Mesodermal cell (in vitro differentiated cells): ENCODE data around the gene KAT14. TPM values are rescaled to one million over a fixed set of nuclear protein-coding genes. Genes with fewer than 3 reads are reported as not detected.
A peak's percentile ranks its signal among the peaks of the same experiment; 100 is the strongest.
"Not testable (repeated sequence)": the region's sequence is repeated elsewhere in the genome, so short reads cannot be mapped to it uniquely, and the experiment has no call there.

Experiments
- H3K27ac ChIP-seq: 2 replicates; pipeline ENCODE4 v1.7.0; 2013; ENCODE audit warnings: mild to moderate bottlenecking, low read depth, low read length, moderate library complexity; ENCODE audit not compliant: severe bottlenecking
- H3K36me3 ChIP-seq: 2 replicates; pipeline ENCODE4 v1.7.1; 2013; ENCODE audit warnings: mild to moderate bottlenecking, low read length, moderate library complexity; ENCODE audit not compliant: control insufficient read depth, insufficient read depth
- H3K4me1 ChIP-seq: one replicate; pipeline ENCODE4 v1.7.1; 2013; ENCODE audit warnings: mild to moderate bottlenecking, low read length; ENCODE audit not compliant: insufficient read depth, control insufficient read depth, poor library complexity, severe bottlenecking
- H3K4me3 ChIP-seq: 2 replicates; pipeline ENCODE4 v1.7.0; 2013; ENCODE audit warnings: low read length, control low read depth, mild to moderate bottlenecking; ENCODE audit not compliant: insufficient read depth, poor library complexity, severe bottlenecking; ENCODE audit errors: extremely low read depth
- H3K9me3 ChIP-seq: 2 replicates; pipeline ENCODE4 v1.7.1; 2013; ENCODE audit warnings: mild to moderate bottlenecking, low read length, moderate library complexity; ENCODE audit not compliant: control insufficient read depth
- WGBS, 2 experiments: methylation state at CpG; one replicate each; pipeline ENCODE4 v1.1.5; 2013; ENCODE audit warnings: missing lambda C conversion rate in 2 of 2; ENCODE audit not compliant: insufficient coverage in 2 of 2; 5-methylcytosine and 5-hydroxymethylcytosine counted together
- polyA plus RNA-seq, 2 experiments: library from polyadenylated mRNA; stranded (reverse); fragments of 50-300 nt; gene quantifications; one replicate each; pipeline ENCODE4 v1.2.3, GENCODE V29; 2013

The KAT14 gene, protein sequence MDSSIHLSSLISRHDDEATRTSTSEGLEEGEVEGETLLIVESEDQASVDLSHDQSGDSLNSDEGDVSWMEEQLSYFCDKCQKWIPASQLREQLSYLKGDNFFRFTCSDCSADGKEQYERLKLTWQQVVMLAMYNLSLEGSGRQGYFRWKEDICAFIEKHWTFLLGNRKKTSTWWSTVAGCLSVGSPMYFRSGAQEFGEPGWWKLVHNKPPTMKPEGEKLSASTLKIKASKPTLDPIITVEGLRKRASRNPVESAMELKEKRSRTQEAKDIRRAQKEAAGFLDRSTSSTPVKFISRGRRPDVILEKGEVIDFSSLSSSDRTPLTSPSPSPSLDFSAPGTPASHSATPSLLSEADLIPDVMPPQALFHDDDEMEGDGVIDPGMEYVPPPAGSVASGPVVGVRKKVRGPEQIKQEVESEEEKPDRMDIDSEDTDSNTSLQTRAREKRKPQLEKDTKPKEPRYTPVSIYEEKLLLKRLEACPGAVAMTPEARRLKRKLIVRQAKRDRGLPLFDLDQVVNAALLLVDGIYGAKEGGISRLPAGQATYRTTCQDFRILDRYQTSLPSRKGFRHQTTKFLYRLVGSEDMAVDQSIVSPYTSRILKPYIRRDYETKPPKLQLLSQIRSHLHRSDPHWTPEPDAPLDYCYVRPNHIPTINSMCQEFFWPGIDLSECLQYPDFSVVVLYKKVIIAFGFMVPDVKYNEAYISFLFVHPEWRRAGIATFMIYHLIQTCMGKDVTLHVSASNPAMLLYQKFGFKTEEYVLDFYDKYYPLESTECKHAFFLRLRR
- 14.9 TPM for polyA plus RNA-seq (2013, experiment 1 of 2)
- 15.7 TPM for polyA plus RNA-seq (2013, experiment 2 of 2)

DNA sequence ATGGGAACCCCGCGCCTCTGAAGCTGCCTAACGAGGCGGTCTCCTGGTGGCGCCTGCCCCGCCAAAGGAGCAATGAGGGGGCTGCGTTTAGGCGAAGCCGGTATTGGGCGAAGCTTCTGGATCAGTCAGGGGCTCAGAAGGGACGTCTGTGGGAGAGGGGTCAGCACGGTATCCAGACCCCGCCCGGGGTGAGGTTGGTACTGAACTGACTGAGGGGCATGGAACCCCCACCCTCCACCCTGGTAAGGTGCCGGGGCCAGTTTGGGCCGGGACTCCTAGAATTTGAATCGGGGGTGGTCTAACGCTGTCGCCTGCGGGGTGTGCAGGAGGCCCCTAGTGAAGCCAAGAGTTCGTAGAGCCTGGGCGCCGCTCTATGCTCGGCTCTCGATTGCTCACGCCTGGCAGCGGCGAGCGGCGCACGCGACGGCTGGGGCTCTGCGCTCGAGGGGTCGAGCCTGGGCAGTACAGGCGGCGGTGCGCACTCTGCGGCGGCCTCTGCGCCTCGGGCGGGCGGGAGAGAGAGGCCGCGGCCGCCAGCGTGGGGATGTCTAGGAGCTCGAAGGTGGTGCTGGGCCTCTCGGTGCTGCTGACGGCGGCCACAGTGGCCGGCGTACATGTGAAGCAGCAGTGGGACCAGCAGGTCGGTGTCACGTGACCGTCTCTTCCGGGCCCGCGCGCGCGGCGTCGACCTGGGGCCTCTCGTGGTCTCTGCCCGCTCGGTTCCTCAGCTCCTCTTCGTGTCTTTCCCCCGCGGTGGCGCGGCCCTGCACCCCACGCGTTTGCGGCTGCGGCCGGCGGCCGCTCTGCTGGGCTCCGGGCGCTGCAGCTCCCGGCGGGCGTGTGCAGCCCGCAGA is at the start of gene KAT14, which contains the start of gene PET117:
Gene KAT14 (plus strand): TSS at position 452 of the 854 bp plus-strand sequence. CDS start 4,798 bp downstream, outside the sequence.
Gene PET117 (plus strand): TSS at position 452 of the 854 bp plus-strand sequence. CDS start 93 bp downstream, at position 545.
- Histone ChIP-seq H3K4me3 (peak within 1 kb of the TSS; percentile 89), H3K9me3 (no peaks in the 10 kb centered on the region), H3K4me1 (no peaks in the 10 kb centered on the region), H3K36me3 (peaks cover 14% of the 10 kb centered on the region), H3K27ac (peak within 1 kb of the TSS; percentile 80)
- WGBS, 2 experiments: 2% methylated on average over 72 to 75 of the region's 87 CpGs

DNA sequence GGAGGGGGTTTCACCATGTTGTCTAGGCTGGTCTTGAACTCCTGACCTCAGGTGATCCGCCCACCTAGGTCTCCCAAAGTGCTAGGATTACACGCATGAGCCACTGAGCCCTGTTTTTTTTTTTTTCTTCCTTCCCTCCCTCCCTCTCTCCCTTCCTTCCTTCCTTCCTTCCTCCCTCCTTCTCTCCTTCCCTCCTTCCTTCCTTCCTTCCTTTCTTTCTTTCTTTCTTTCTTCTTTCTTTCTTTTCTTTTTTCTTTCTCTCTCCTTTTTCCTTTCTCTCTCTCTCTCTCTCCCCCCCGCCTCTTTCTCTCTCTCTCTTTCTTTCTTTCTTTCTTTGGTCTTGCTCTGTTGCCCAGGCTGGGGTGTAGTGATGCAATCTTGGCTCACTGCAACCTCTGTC is 49.4 kb upstream of the KAT14 start:
- not testable (repeated sequence) for H3K4me3 ChIP-seq, H3K9me3 ChIP-seq, H3K36me3 ChIP-seq, H3K27ac ChIP-seq, H3K4me1 ChIP-seq
- 88 to 90% methylated on average over 2 of the region's 3 CpGs for WGBS, 2 experiments

DNA sequence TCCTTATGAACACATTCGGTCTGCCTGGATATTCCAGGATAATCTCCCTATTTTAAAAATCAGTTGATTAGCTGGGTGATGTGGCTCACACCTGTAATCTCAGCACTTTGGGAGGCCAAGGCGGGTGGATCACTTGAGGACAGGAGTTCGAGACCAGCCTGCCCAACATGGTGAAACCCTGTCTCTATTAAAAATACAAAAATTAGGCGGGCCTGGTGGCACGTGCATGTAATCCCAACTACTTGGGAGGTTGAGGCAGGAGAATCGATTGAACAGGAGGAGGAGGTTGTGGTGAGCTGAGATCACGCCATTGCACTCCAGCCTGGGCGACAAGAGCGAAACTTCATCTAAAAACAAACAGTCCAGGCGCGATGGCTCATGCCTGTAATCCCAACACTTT is 48.8 kb upstream of the KAT14 start:
- H3K4me3 ChIP-seq, H3K36me3 ChIP-seq, H3K9me3 ChIP-seq, H3K4me1 ChIP-seq, H3K27ac ChIP-seq: not testable (repeated sequence)
- WGBS, 2 experiments: 87 to 93% methylated on average over 3 to 7 of the region's 11 CpGs

DNA sequence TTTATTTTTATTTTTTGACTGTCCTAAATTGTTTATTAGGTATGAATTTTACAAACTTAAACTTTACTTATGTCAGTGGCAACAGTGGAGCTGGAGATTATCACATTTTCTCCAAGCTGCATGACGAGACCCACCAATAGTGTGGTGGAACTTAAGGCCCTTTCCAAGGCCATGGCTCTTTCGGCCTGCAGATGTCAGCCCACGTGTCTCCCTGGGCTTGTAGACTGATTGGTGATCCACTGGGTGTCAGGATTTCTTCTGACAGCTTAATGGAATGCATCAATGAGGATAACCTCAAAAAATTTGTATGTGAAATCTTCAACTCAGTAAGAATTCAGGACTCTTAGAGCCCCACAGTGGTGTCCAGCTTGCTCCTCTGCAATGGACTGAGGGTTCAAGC is 47.6 kb upstream of the KAT14 start:
- Histone ChIP-seq H3K27ac (no peak overlapping the region), H3K4me3 (no peak overlapping the region), H3K4me1 (no peaks in the 10 kb centered on the region), H3K36me3 (no peaks in the 10 kb centered on the region), H3K9me3 (no peaks in the 10 kb centered on the region)
- 67 to 81% methylated on average over 1 to 3 of the region's 3 CpGs for WGBS, 2 experiments

DNA sequence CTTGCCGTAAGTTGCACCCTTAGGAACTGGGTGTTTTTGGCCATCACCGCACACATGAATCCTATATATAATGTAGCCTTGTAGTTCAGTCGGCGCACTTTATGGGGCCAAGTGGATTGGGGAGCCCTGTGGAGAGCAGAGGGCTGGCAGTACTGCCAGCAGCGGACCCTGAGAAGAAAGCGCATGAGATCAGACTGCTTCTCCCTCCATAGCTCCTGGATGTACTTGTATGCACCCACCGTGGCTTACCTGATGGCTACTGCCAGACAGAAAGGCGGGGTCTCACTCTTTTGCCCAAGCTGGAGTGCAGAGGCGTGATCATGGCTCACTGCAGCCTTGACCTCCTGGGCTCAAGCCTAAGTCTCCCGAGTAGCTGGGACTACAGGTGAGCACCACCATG is 47.2 kb upstream of the KAT14 start:
- 92 to 94% methylated on average over 9 to 10 of the region's 10 CpGs for WGBS, 2 experiments
- Histone ChIP-seq H3K9me3 (no peaks in the 10 kb centered on the region), H3K36me3 (no peaks in the 10 kb centered on the region), H3K27ac (no peak overlapping the region), H3K4me3 (no peak overlapping the region), H3K4me1 (no peaks in the 10 kb centered on the region)

DNA sequence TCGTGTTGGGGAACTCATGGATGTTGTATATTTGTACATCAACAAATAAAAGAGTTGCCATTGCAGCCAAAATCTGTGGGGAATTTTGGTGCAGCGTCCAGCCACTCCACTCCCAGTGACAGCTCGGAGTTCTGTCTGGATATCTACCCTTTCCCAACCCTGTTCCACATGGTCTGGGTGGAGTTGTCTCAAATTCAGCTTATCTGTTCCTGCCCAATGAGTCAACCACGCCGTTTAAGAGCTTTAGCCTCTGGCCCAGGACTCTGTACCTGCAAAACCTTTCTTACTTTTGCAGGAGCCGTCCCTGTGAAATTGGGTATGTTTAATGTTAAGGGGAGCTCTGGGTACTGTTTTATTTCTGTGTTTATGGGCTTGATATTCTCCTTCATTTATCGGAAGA is 46.0 kb upstream of the KAT14 start:
- H3K4me3 ChIP-seq: no peak overlapping the region
- WGBS, 2 experiments: 89 to 100% methylated on average over 4 of the region's 7 CpGs

DNA sequence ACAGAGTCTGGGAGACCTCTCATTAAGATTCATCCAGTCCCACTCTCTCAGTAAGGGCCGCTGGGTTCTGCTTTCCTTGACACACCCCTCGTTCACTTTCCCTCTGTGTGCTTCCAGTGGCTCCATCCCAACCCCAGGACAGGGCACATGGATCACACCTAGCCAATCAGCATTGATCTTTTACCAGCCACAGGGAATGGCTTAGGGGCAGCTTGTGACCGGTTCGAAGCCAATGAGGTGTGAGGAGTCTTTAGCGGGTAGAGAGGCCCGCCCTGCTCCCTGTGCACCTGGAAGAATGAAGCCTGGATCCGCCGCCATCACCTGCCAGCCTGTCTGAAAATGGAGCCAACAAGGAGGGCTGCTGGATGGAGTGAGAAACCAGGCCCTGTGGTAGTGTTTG is 44.8 kb upstream of the KAT14 start:
- 91 to 100% methylated on average over 3 to 8 of the region's 8 CpGs for WGBS, 2 experiments
- Histone ChIP-seq H3K36me3 (no peaks in the 10 kb centered on the region), H3K9me3 (no peaks in the 10 kb centered on the region), H3K27ac (no peak overlapping the region), H3K4me3 (no peak overlapping the region), H3K4me1 (no peaks in the 10 kb centered on the region)

More for the DNA sequence above, 46.0 kb upstream of the KAT14 start:
- Histone ChIP-seq H3K36me3 (no peaks in the 10 kb centered on the region), H3K9me3 (no peaks in the 10 kb centered on the region), H3K4me1 (no peaks in the 10 kb centered on the region), H3K27ac (no peak overlapping the region)

DNA sequence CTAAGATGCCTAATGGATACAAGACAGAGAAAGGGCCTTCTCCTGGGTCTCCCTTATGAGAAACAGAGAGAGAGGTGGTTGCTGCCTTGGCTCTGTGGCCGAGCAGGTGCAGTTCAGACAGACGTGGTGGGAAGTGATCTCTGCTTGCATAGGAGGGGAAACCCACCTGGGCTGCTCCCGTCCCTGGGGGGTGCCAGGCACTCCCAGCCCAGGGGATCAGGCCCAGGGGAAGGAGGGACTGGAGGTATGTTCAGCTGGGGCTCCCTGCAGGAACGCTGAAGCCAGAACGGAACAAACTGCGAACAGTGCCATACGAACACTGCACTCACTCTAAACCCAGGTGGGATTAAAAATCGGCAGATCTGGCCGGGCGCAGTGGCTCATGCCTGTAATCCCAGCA is 44.3 kb upstream of the KAT14 start:
- Histone ChIP-seq H3K4me1 (no peaks in the 10 kb centered on the region), H3K9me3 (no peaks in the 10 kb centered on the region), H3K27ac (no peak overlapping the region), H3K4me3 (no peak overlapping the region), H3K36me3 (no peaks in the 10 kb centered on the region)
- WGBS, 2 experiments: 89 to 96% methylated on average over 8 to 10 of the region's 10 CpGs

DNA sequence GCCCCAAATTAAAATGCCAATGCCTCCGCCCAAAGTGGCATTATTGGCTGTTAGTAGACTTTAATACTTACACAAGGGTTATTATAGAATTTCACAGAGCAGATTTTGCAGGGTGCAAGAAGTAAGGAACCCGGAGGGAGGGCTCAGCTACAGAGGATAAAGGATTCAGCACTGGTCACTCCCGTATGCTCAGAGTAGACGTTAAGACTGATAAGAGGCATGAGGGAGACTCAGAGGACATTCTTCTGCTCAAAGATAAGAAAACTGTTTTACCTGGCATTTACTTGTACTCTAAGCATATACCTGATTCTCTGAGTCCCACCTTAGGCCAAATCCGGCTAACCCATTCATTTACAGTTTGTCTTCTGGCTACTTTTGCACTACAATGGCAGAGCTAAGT is 43.5 kb upstream of the KAT14 start:
- Histone ChIP-seq H3K36me3 (no peaks in the 10 kb centered on the region), H3K4me3 (no peak overlapping the region), H3K9me3 (no peaks in the 10 kb centered on the region), H3K4me1 (no peaks in the 10 kb centered on the region), H3K27ac (no peak overlapping the region)
- WGBS, 2 experiments: 71 to 78% methylated on average over 4 of the region's 5 CpGs

DNA sequence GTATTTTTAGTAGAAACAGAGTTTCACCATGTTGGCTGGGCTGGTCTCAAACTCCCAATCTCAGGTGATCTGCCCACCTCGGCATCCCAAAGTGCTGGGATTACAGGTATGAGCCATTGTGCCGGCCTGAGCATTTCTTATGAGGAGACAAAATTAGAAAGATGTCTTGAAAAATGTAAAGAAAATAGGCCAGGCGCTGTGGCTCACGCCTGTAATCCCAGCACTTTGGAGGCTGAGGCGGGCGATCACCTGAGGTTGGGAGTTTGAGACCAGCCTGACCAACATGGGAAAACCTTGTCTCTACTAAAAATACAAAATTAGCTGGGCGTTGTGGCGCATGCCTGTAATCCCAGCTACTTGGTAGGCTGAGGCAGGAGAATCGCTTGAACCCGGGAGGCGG is 37.1 kb upstream of the KAT14 start:
- not testable (repeated sequence) for H3K4me1 ChIP-seq, H3K27ac ChIP-seq, H3K9me3 ChIP-seq, H3K36me3 ChIP-seq, H3K4me3 ChIP-seq
- 91 to 94% methylated on average over 11 of the region's 11 CpGs for WGBS, 2 experiments
